Vagina (tissue), 2 donors: Measurements from ENCODE around the gene EPHB1. TPM values are rescaled to one million over a fixed set of nuclear protein-coding genes. Genes with fewer than 3 reads are reported as not detected.

Experiments
- DNase-seq, 2 donors: peaks; one replicate each; pipeline ENCODE4 v3.0.0-alpha.2; 2017; ENCODE audit errors: extremely low spot score in 2 of 2
- H3K27ac ChIP-seq: fragments of 200-600 bp; sonication (generic); one replicate; pipeline ENCODE4 v1.5.1; 2019
- H3K27me3 ChIP-seq: fragments of 200-600 bp; sonication (generic); one replicate; pipeline ENCODE4 v1.5.1; 2019
- H3K36me3 ChIP-seq, 2 donors: fragments of 200-600 bp; sonication (generic); one replicate each; pipeline ENCODE4 v1.5.1; 2017 to 2019
- H3K4me1 ChIP-seq: fragments of 200-600 bp; sonication (generic); one replicate; pipeline ENCODE4 v1.5.1; 2019
- H3K4me3 ChIP-seq, 2 donors: fragments of 200-600 bp; sonication (generic); 1 replicate in 1 of 2; 2 replicates in 1 of 2; pipeline ENCODE4 v1.5.1; 2016 to 2019
- H3K9me3 ChIP-seq: fragments of 200-600 bp; sonication (generic); one replicate; pipeline ENCODE4 v1.5.1; 2019
- POLR2A ChIP-seq, 2 donors: fragments of 450-650 bp; IDR thresholded peaks; one replicate each; pipeline ENCODE4 v1.6.1; 2017; ENCODE audit warnings: antibody characterized with exemption in 2 of 2, mild to moderate bottlenecking in 2 of 2, moderate library complexity in 2 of 2
- POLR2AphosphoS5 ChIP-seq, 2 donors: sonication (generic); formaldehyde crosslinking; IDR thresholded peaks; one replicate each; pipeline ENCODE4 v1.9.0; 2017; ENCODE audit warnings: antibody characterized with exemption in 2 of 2, mild to moderate bottlenecking in 2 of 2, low read depth in 1 of 2; ENCODE audit not compliant: insufficient read depth in 1 of 2
- intact Hi-C: fragments of 100-400 bp; cut with DNase I; formaldehyde crosslinking; loops from one replicate; pipeline ENCODE4 v1.15.1; 2023
- total RNA-seq: library from RNA; depleted of rRNA; stranded (reverse); fragments of >200 nt; gene quantifications from one replicate; pipeline ENCODE4 v1.2.3, GENCODE V29; 2016
- TF ChIP-seq, protein P1 (sequence below), 3 experiments: fragments of 450-650 bp in 2 of 3; fragments of 200-600 bp in 1 of 3; sonication (generic) in 1 of 3; IDR thresholded peaks; one replicate each; pipeline ENCODE4 v1.5.1; 2017 to 2019; ENCODE audit warnings: antibody characterized with exemption in 3 of 3, mild to moderate bottlenecking in 2 of 3, moderate library complexity in 2 of 3

EPHB1 gene
- total RNA-seq, 1 donor from 2014 or later = 2.2 TPM

DNA sequence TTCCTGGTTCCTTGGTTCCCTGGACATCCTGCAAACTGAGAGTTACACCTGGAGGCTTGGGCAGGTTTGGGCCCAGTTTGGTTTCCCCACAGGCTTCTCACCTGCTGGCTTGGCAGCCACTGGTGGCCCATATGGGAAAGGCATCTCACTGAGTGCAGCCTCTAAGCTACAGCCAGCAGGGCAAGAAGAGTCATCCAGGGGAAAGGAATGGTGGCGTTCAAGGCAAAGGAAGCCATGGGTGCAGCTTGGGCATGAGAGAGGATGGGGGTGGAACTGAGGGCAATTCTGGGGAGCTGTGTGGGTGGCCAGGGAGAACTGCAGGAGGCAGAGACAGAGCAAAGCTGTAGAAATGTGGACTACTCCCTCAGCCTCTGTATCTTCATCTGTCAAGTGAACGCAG, 106.4 kb downstream of the EPHB1 start:
- intact Hi-C loops = no loop called here
- Histone ChIP-seq H3K27me3 (no peaks in the 10 kb centered on the region), H3K36me3 (no peaks in the 10 kb centered on the region), H3K4me3 (no peak overlapping the region), H3K9me3 (no peaks in the 10 kb centered on the region), H3K4me1 (peaks cover 14% of the 10 kb centered on the region), H3K27ac (no peak overlapping the region)
- DNase-seq = no peak
- no peak for TF ChIP-seq POLR2AphosphoS5 (IDR thresholded peaks at IDR 0.05; ENCODE audit: insufficient read depth in 1 of 2, low read depth in 1 of 2)
- TF ChIP-seq, protein P1, sequence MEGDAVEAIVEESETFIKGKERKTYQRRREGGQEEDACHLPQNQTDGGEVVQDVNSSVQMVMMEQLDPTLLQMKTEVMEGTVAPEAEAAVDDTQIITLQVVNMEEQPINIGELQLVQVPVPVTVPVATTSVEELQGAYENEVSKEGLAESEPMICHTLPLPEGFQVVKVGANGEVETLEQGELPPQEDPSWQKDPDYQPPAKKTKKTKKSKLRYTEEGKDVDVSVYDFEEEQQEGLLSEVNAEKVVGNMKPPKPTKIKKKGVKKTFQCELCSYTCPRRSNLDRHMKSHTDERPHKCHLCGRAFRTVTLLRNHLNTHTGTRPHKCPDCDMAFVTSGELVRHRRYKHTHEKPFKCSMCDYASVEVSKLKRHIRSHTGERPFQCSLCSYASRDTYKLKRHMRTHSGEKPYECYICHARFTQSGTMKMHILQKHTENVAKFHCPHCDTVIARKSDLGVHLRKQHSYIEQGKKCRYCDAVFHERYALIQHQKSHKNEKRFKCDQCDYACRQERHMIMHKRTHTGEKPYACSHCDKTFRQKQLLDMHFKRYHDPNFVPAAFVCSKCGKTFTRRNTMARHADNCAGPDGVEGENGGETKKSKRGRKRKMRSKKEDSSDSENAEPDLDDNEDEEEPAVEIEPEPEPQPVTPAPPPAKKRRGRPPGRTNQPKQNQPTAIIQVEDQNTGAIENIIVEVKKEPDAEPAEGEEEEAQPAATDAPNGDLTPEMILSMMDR (IDR thresholded peaks at IDR 0.05) = no peak
- TF ChIP-seq POLR2A (IDR thresholded peaks at IDR 0.05) = no peak

DNA sequence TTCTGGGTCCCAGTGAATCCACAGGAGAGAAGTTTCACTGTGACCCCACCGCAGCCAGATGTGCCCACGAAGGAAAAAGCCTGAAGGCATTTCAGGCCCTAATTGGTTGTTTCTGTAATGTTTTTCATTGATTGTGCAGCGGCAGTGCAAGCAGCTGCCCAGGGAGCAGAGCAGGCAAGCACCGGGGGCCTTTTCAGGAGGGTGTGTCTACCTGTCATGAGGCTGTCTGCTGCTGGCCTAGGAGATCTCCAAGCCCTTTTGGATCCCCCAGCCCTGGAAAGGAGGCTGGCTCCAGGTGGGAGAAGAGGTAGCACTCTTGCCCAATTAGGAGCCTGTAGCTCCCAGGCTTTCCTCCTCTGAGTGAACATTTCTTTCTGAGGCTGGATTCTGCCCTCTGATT, 108.8 kb downstream of the EPHB1 start:
- H3K4me3 ChIP-seq = no peak overlapping the region
- H3K27ac ChIP-seq = no peak overlapping the region
- TF ChIP-seq, protein P1 (IDR thresholded peaks at IDR 0.05) = no peak
- TF ChIP-seq POLR2AphosphoS5 (IDR thresholded peaks at IDR 0.05; ENCODE audit: insufficient read depth in 1 of 2, low read depth in 1 of 2) (no peak), POLR2A (IDR thresholded peaks at IDR 0.05) (no peak)
- H3K4me1 ChIP-seq = peaks cover 14% of the 10 kb centered on the region
- no peaks in the 10 kb centered on the region for H3K9me3 ChIP-seq
- H3K27me3 ChIP-seq = no peaks in the 10 kb centered on the region
- no peak for DNase-seq
- no peaks in the 10 kb centered on the region for H3K36me3 ChIP-seq
- intact Hi-C loops = no loop called here

DNA sequence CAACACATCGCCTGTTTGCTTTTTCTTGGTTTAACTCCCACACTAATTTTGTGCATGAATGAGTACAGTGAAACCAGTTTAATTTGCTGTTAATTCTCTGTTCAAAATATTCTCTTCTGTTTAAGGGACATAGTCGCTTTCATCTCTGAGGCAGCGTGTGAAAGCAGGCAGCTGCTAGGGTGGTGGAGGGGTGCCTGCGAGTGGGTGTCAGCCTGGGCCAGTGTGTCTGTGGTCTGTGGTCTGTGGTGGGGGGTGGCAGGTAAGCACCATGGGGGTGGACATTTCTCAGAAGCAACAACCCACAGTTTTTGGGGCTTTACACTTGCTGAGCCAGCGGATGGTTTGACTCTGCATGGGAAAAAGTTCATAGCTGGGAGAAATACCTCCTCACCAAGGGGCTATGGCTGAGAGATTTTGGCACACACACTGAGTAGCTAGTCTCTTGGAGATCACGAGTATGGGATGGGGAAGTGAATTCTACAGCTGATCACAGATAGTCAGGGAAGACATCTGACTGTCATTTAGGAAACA, 109.2 kb downstream of the EPHB1 start:
- Histone ChIP-seq H3K9me3 (no peaks in the 10 kb centered on the region), H3K27ac (no peak overlapping the region), H3K4me3 (no peak overlapping the region), H3K36me3 (no peaks in the 10 kb centered on the region), H3K4me1 (peaks cover 14% of the 10 kb centered on the region), H3K27me3 (no peaks in the 10 kb centered on the region)
- intact Hi-C loops = no loop called here
- TF ChIP-seq POLR2A (IDR thresholded peaks at IDR 0.05) (no peak), POLR2AphosphoS5 (IDR thresholded peaks at IDR 0.05; ENCODE audit: insufficient read depth in 1 of 2, low read depth in 1 of 2) (no peak)
- TF ChIP-seq, protein P1 (IDR thresholded peaks at IDR 0.05) = no peak
- no peak for DNase-seq

DNA sequence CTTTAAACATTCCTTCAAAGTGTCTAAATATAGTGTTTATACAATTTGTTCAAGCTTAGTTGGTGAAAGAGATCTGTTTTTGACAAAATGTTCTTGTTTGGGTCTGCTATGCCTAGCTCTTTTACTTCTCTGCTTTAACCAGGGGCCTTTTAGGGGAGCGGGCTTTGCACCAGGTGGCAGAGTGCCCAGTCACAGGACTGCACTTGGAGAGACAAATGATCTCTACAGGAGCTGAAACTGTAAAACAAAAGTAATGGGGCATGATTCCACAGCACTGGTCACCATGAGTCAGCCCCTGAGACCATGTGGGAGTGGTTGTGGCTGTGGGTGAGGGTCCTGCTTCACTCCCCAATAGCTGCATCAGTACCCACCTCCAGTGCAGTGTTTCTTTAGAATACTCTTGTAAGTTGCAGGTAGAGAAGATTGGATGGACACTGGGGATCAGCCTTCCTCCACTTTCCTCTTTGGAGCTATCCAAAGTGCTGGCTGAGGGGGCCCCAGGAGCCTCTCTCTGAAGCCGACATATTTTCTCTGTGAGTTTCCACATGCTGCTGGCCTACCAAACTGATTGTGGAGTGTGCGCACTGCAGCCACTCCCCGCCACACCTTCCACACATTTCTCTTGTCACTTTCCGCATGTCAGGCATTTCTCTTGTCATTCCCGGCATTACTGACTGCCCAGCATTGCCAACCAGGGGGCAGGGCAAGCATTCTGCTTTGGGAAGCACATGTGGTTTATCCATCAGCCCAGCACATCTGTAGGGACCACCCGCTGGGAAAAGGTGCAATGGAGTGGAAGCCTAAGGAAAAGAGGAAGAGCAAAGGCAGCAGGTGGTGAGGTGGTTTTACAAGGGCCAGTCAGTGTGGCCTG, 110.0 kb downstream of the EPHB1 start:
- Histone ChIP-seq H3K4me1 (peaks cover 14% of the 10 kb centered on the region), H3K36me3 (no peaks in the 10 kb centered on the region), H3K27me3 (no peaks in the 10 kb centered on the region), H3K9me3 (no peaks in the 10 kb centered on the region), H3K4me3 (no peak overlapping the region), H3K27ac (no peak overlapping the region)
- intact Hi-C loops = no loop called here
- TF ChIP-seq, protein P1 (IDR thresholded peaks at IDR 0.05) = no peak
- TF ChIP-seq POLR2A (IDR thresholded peaks at IDR 0.05) (no peak), POLR2AphosphoS5 (IDR thresholded peaks at IDR 0.05; ENCODE audit: insufficient read depth in 1 of 2, low read depth in 1 of 2) (no peak)
- no peak for DNase-seq

DNA sequence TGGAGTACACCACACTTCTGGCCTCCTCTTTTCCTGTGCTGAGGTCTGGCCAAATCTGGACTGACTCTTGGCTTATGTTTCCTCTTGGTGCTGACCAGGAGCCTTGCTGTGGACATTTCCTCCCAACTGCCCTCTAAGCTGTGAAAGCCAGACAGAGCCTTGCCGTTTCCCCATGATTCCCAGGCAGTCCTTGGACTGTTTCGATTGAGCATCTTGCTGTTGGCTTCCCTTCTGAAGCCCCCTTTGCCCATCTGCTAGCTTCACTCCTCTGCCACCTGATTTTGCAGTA, 110.5 kb downstream of the EPHB1 start:
- no peaks in the 10 kb centered on the region for H3K36me3 ChIP-seq
- H3K4me1 ChIP-seq = peaks cover 14% of the 10 kb centered on the region
- no peak for DNase-seq
- no peaks in the 10 kb centered on the region for H3K27me3 ChIP-seq
- intact Hi-C loops = no loop called here
- no peak overlapping the region for H3K4me3 ChIP-seq
- no peak for TF ChIP-seq POLR2AphosphoS5 (IDR thresholded peaks at IDR 0.05; ENCODE audit: insufficient read depth in 1 of 2, low read depth in 1 of 2)
- TF ChIP-seq, protein P1 (IDR thresholded peaks at IDR 0.05) = no peak
- no peak for TF ChIP-seq POLR2A (IDR thresholded peaks at IDR 0.05)
- H3K9me3 ChIP-seq = no peaks in the 10 kb centered on the region
- no peak overlapping the region for H3K27ac ChIP-seq
